NCI-H510A (cell line): ENCODE results near the gene HAS3.
A peak's percentile ranks its signal among the peaks of the same experiment; 100 is the strongest.

ENCODE experiments used
- DNase-seq: peaks from one replicate; lab custom pipeline; 2025; lab: John Stamatoyannopoulos, UW

Gene HAS3

GRCh38 chr16:69093974-69094373 lies 11.5 kb upstream of the HAS3 start:
- DNase-seq: peak; percentile 74

- DNase-seq: no peak
Observed at GRCh38 chr16:69094501-69094900, 11.0 kb upstream of the HAS3 start.

GRCh38 chr16:69095193-69095592 lies 10.3 kb upstream of the HAS3 start:
- DNase-seq: no peak

- peak; percentile 62 for DNase-seq
Observed at GRCh38 chr16:69100071-69100691, 5.3 kb upstream of the HAS3 start.

- DNase-seq: no peak
Observed at GRCh38 chr16:69106491-69107315, 1.2 kb downstream of the HAS3 start.

GRCh38 chr16:69107316-69107962 lies 2.0 kb downstream of the HAS3 start:
- no peak for DNase-seq

- no peak for DNase-seq
Observed at GRCh38 chr16:69108064-69108904, 2.8 kb downstream of the HAS3 start.

- DNase-seq: no peak
Observed at GRCh38 chr16:69108905-69109252, 3.4 kb downstream of the HAS3 start.

- DNase-seq: no peak
Observed at GRCh38 chr16:69109486-69110270, 4.2 kb downstream of the HAS3 start.

GRCh38 chr16:69110406-69110805 lies 5.0 kb downstream of the HAS3 start:
- DNase-seq: no peak

GRCh38 chr16:69111216-69111875 lies 5.9 kb downstream of the HAS3 start:
- no peak for DNase-seq

GRCh38 chr16:69111876-69112230 lies 6.4 kb downstream of the HAS3 start:
- no peak for DNase-seq

- no peak for DNase-seq
Observed at GRCh38 chr16:69112285-69113129, 7.1 kb downstream of the HAS3 start.

GRCh38 chr16:69113216-69113615 lies 7.8 kb downstream of the HAS3 start:
- no peak for DNase-seq

- DNase-seq: no peak
Observed at GRCh38 chr16:69114346-69114975, 9.0 kb downstream of the HAS3 start.

GRCh38 chr16:69114976-69115355 lies 9.5 kb downstream of the HAS3 start:
- no peak for DNase-seq

GRCh38 chr16:69115361-69115760 lies 9.9 kb downstream of the HAS3 start:
- DNase-seq: no peak

- no peak for DNase-seq
Observed at GRCh38 chr16:69115837-69116236, 10.4 kb downstream of the HAS3 start.

- no peak for DNase-seq
Observed at GRCh38 chr16:69116256-69116875, 10.9 kb downstream of the HAS3 start.
